HG02642 (cell line): Measurements from ENCODE around the gene ZNHIT1.
"Not testable (repeated sequence)": the region's sequence is repeated elsewhere in the genome, so short reads cannot be mapped to it uniquely, and the experiment has no call there.

Experiments
- ATAC-seq: cut with Tn5 transposase; IDR thresholded peaks from one replicate; pipeline ENCODE4 v1.9.1; 2021; ENCODE audit warnings: mild to moderate bottlenecking; ENCODE audit not compliant: unreplicated experiment, poor library complexity

The ZNHIT1 gene

GRCh38 chr7:101239191-101239950 lies 21.4 kb downstream of the ZNHIT1 start:
- no peak for ATAC-seq

GRCh38 chr7:101239951-101240220 lies 21.9 kb downstream of the ZNHIT1 start:
- ATAC-seq = no peak

- no peak for ATAC-seq
Measured at GRCh38 chr7:101240226-101241014, 22.5 kb downstream of the ZNHIT1 start.

- ATAC-seq = no peak
Measured at GRCh38 chr7:101241015-101241363, 23.0 kb downstream of the ZNHIT1 start.

GRCh38 chr7:101241443-101242349 lies 23.7 kb downstream of the ZNHIT1 start:
- ATAC-seq = no peak

GRCh38 chr7:101243646-101244374 lies 25.8 kb downstream of the ZNHIT1 start:
- no peak for ATAC-seq

- peak; percentile 92 for ATAC-seq
Measured at GRCh38 chr7:101244375-101245146, 26.6 kb downstream of the ZNHIT1 start, which contains the start of gene FIS1. FIS1 (minus strand) TSS chr7:101245081; CDS start chr7:101245004, 77 bp downstream.

GRCh38 chr7:101245147-101245668 lies 27.2 kb downstream of the ZNHIT1 start:
- ATAC-seq = no peak

- no peak for ATAC-seq
Measured at GRCh38 chr7:101248276-101248675, 30.3 kb downstream of the ZNHIT1 start.

GRCh38 chr7:101250324-101250723 lies 32.4 kb downstream of the ZNHIT1 start:
- ATAC-seq = no peak

GRCh38 chr7:101251871-101252659 lies 34.1 kb downstream of the ZNHIT1 start:
- peak; percentile 99 for ATAC-seq

GRCh38 chr7:101253199-101253598 lies 35.2 kb downstream of the ZNHIT1 start:
- not testable (repeated sequence) for ATAC-seq

- ATAC-seq = no peak
Measured at GRCh38 chr7:101255796-101256195, 37.8 kb downstream of the ZNHIT1 start.

GRCh38 chr7:101258243-101258731 lies 40.3 kb downstream of the ZNHIT1 start:
- no peak for ATAC-seq

- not testable (repeated sequence) for ATAC-seq
Measured at GRCh38 chr7:101264102-101264706, 46.2 kb downstream of the ZNHIT1 start.

- ATAC-seq = no peak
Measured at GRCh38 chr7:101265622-101266516, 47.9 kb downstream of the ZNHIT1 start.

- no peak for ATAC-seq
Measured at GRCh38 chr7:101269664-101270063, 51.7 kb downstream of the ZNHIT1 start.
